GM12801 (cell line): ENCODE measurements around the gene TFDP2.

ENCODE experiments used
- TF ChIP-seq, protein P1 (sequence below): IDR thresholded peaks from one replicate; pipeline ENCODE4 v1.5.1; 2011; ENCODE audit warnings: control low read depth; ENCODE audit not compliant: insufficient read length; ENCODE audit errors: extremely low read depth

Gene TFDP2

GRCh38 chr3:142077155-142077858, 72.0 kb downstream of the TFDP2 start:
- TF ChIP-seq, protein P1, sequence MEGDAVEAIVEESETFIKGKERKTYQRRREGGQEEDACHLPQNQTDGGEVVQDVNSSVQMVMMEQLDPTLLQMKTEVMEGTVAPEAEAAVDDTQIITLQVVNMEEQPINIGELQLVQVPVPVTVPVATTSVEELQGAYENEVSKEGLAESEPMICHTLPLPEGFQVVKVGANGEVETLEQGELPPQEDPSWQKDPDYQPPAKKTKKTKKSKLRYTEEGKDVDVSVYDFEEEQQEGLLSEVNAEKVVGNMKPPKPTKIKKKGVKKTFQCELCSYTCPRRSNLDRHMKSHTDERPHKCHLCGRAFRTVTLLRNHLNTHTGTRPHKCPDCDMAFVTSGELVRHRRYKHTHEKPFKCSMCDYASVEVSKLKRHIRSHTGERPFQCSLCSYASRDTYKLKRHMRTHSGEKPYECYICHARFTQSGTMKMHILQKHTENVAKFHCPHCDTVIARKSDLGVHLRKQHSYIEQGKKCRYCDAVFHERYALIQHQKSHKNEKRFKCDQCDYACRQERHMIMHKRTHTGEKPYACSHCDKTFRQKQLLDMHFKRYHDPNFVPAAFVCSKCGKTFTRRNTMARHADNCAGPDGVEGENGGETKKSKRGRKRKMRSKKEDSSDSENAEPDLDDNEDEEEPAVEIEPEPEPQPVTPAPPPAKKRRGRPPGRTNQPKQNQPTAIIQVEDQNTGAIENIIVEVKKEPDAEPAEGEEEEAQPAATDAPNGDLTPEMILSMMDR = no peak

- TF ChIP-seq, protein P1 = no peak
These were observed 76.5 kb downstream of the TFDP2 start for GRCh38 chr3:142072816-142073215.

- TF ChIP-seq, protein P1 = no peak
These were observed 83.4 kb downstream of the TFDP2 start for GRCh38 chr3:142065932-142066331.

DNA sequence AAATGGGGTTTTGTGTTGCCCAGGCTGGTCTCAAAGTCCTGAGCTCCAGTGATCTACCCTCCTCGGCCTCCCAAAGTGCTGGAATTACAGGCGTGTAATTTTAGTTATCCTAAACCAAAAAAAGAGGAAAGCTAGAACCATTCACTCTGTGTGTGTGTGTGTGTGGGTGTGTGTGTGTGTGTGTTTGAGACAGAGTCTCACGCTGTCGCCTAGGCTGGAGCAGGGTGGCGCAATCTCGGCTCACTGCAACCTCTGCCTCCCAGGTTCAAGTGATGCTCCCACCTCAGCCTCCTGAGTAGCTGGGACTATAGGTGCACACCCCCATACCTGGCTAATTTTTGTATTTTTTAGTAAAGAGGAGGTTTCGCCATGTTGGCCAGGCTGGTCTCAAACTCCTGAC, 84.0 kb downstream of the TFDP2 start:
- TF ChIP-seq, protein P1 = no peak

GRCh38 chr3:142064454-142064853, 84.9 kb downstream of the TFDP2 start:
- TF ChIP-seq, protein P1 = no peak

GRCh38 chr3:142057331-142057725, 92.0 kb downstream of the TFDP2 start:
- TF ChIP-seq, protein P1 = no peak

DNA sequence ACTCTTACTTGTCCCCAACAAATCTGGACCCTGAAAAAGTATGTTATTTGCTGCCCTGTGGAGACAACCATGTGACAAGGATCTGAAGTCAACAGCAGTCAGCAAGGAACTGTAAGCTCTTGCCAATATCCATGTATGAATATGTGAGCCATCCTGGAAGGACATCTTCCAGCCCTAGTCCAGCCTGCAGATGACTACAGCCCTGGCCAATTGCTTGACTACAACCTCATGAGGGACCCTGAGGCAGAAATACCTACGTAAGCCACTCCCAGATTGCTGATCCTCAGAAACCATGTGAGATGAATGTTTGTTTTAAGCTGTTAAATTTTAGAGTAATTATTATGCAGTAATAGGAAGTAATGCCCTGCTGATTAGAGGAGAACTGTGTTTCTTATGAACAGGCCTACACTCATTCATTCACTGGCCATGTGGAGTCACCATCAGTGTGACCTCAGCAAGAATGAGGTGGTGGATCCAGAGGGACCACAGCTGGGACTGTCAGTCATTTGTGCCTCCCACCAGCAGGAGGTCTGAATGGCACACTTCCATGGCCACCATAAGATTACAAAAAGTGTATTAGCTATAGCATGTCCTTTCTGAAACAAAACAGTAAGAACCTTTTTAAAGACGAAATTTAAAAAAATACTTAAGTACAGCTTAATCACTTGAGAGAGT, 92.6 kb downstream of the TFDP2 start:
- TF ChIP-seq, protein P1 = no peak
